GM19239 (cell line): ENCODE results near the gene CPXCR1.
"Not testable (repeated sequence)": the region's sequence is repeated elsewhere in the genome, so short reads cannot be mapped to it uniquely, and the experiment has no call there.

ENCODE experiments used
- DNase-seq: peaks from one replicate; pipeline ENCODE4 v3.0.0; 2011; ENCODE audit warnings: low spot score; ENCODE audit not compliant: insufficient read length
- FAIRE-seq: peaks from 2 replicates; lab custom pipeline; 2011; peaks lifted over from hg19 to GRCh38; lab: Jason Lieb, UNC

The CPXCR1 gene

DNA sequence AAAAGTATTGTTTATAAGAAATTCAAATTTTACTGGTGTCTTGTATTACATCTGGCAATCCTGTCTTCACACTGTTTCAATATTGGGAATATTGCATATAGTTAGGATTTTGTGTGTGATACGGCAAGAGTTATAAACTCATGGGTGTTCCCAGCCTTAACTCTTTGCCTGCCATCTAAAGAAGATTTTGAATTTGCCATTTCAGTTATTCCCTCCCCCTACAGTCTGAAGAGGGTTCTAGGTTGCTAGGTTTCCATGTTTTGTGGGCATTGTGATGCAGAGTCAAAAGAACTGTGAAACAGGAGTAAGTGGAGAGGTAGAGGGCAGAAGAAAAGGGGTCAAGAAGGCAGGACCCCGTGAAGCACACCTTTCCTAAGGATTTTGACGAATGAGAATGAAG, at the start of gene CPXCR1:
TSS of gene CPXCR1 (plus strand) at position 301 of the 400 bp plus-strand sequence. CDS start 6,190 bp downstream, outside the sequence.
- DNase-seq (no peak), FAIRE-seq (no peak)

DNA sequence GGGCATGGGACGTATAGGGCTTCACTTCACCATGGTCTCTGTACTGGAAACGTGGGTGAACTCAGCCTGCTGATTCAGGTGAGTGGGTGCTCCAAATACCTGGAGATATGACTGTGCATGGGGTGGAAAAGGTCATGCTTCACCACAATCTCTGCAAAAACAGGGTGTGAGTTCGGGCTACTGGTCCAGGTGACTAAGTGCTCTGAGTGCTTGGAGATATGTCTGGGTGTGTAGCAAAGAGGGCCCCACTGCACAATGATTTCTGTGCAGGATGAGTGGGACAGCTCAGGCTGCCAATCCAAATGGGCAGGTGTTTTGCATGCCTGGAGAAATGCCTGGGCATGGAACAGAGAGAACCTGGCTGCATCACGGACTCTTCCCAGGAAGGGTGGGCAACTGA, 11.2 kb upstream of the CPXCR1 start:
- FAIRE-seq (no peak), DNase-seq (no peak)

DNA sequence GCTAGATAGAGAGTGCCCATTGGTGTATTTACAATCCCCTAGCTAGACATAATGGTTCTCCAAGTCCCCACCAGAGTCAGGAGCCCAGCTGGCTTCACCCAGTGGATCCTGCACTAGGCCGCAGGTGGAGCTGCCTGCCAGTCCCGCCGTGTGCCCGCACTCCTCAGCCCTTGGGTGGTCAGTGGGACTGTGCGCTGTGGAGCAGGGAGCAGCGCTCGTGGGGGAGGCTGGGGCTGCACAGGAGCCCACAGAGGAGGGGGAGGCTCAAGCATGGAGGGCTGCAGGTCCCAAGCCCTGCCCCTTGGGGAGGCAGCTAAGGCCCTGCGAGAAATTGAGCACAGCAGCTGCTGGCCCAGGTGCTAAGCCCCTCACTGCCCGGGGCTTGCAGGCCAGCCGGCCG, 810 bp upstream of the CPXCR1 start:
- FAIRE-seq, DNase-seq: not testable (repeated sequence)

DNA sequence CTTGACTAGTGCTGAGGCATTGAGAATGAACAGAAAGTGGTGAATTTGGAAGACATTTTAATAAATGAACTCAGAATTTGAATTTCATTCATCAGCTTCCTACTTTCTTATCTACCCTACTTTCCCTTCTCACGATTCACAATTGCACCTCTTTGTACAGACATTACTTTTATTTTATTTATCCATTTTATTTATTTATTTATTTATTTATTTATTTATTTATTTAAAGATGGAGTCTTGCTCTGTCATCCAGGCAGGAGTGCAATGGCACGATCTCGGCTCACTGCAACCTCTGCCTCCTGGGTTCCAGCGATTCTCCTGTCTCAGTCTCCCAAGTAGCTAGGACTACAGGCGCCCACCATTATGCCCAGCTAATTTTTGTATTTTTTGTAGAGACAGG, 5.3 kb downstream of the CPXCR1 start:
- not testable (repeated sequence) for DNase-seq, FAIRE-seq

DNA sequence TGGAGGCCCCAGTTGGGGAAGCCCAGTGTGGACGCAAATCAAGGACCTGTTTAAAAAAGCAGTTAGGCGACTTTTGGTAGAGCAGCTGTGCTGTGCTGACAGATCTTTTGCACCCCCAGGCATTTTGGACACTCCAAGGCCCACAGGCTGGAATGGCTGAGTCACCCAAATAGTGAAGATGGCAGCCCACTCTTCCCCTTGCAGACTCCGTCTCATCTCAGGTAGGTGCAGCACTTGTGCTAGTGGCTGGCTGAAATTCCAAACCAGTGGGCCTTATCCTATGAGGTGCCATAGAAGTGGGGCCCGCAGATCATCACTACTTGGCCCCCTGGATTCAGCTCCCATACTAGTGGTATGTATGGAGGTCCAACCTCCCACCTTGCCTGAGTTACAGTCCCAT, 42.8 kb downstream of the CPXCR1 start:
- DNase-seq, result no peak
- no peak for FAIRE-seq
